DMS53 treated with DMSO at 0.1 percent for 48 hours (cell line): ENCODE measurements around the gene NOTCH4.

ENCODE experiments used
- DNase-seq: peaks from one replicate; lab custom pipeline; 2025; ENCODE audit not compliant: unreplicated experiment; lab: John Stamatoyannopoulos, UW

NOTCH4 gene

GRCh38 chr6:32147401-32148132 is 76.3 kb downstream of the NOTCH4 start:
- DNase-seq: no peak

GRCh38 chr6:32146687-32147086 is 77.2 kb downstream of the NOTCH4 start:
- DNase-seq: no peak

- DNase-seq: no peak
Observed at GRCh38 chr6:32146287-32146686, 77.6 kb downstream of the NOTCH4 start.
